ENCODE data around the gene HACE1. TPM values are rescaled to one million over a fixed set of nuclear protein-coding genes. Genes with fewer than 3 reads are reported as not detected.
"Not testable (repeated sequence)": the region's sequence is repeated elsewhere in the genome, so short reads cannot be mapped to it uniquely, and the experiment has no call there.

Gene HACE1, protein sequence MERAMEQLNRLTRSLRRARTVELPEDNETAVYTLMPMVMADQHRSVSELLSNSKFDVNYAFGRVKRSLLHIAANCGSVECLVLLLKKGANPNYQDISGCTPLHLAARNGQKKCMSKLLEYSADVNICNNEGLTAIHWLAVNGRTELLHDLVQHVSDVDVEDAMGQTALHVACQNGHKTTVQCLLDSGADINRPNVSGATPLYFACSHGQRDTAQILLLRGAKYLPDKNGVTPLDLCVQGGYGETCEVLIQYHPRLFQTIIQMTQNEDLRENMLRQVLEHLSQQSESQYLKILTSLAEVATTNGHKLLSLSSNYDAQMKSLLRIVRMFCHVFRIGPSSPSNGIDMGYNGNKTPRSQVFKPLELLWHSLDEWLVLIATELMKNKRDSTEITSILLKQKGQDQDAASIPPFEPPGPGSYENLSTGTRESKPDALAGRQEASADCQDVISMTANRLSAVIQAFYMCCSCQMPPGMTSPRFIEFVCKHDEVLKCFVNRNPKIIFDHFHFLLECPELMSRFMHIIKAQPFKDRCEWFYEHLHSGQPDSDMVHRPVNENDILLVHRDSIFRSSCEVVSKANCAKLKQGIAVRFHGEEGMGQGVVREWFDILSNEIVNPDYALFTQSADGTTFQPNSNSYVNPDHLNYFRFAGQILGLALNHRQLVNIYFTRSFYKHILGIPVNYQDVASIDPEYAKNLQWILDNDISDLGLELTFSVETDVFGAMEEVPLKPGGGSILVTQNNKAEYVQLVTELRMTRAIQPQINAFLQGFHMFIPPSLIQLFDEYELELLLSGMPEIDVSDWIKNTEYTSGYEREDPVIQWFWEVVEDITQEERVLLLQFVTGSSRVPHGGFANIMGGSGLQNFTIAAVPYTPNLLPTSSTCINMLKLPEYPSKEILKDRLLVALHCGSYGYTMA
- total RNA-seq = 27.7 TPM

DNA sequence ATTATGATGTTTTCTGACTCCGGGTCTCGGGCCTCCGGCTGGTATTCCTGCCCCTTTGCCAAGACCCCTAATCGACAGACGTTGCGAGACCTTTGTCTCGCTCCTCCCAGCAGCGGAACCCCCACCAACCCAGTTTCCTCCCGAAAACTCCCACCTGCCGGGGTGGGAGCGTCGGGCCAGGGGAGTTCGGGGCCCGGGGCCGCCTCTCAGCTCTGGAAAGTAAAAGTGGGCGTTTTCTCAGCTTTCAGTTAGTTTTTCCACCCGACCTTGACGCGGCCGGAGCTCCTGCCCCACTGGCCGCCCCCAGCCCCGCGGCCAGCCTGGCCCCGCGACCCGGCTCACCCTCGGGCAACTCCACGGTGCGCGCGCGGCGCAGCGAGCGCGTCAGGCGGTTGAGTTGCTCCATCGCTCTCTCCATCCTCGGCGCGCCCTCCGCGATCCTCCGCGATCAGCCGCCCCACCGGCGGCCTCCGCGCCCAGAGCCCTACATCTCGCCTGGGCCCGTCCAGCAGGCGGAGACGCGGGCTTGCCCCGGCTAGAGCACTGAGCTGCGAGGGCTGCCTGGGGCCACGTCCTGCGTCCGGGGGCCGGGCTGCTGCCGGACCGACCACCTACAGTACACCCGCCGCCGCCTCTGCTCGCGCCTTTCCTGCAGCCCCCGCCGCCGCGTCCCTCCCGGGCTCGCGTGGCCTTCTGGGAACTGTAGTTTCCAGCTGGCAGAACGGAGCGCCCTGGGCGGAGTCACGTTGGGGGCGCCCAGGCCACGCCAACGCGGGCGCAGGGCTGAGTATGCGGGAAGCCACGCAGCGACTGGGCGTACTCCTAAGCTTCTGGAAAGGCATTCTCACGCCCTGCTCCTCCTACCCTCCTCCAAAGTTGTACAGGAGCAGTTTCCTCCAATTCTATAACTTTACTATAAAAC is at the start of gene HACE1:
Gene HACE1, minus strand, starts transcription at position 695 of the 922 bp plus-strand sequence. Its CDS starts 277 bp downstream, at position 418.
- Histone ChIP-seq H3K9me3 (no peaks in the 10 kb centered on the region), H3K4me1 (peaks cover 12% of the 10 kb centered on the region), H3K36me3 (no peaks in the 10 kb centered on the region), H3K27me3 (no peaks in the 10 kb centered on the region), H3K4me3 (peak within 1 kb of the TSS; percentile 76 to 84), H3K27ac (peak within 1 kb of the TSS; percentile 79)
- intact Hi-C loops (cut with DNase I) = loop anchor here (10.0 kb wide), 1 partner anchor 1785 kb away; no protein-coding TSS in a partner anchor
- DNase-seq (ENCODE audit: extremely low spot score in 2 of 2) = no peak
- TF ChIP-seq POLR2AphosphoS5 (IDR thresholded peaks at IDR 0.05; ENCODE audit: insufficient read depth in 1 of 2, low read depth in 1 of 2) (peak; percentile 44 to 83), POLR2A (IDR thresholded peaks at IDR 0.05) (no peak)
- TF ChIP-seq, protein P1, sequence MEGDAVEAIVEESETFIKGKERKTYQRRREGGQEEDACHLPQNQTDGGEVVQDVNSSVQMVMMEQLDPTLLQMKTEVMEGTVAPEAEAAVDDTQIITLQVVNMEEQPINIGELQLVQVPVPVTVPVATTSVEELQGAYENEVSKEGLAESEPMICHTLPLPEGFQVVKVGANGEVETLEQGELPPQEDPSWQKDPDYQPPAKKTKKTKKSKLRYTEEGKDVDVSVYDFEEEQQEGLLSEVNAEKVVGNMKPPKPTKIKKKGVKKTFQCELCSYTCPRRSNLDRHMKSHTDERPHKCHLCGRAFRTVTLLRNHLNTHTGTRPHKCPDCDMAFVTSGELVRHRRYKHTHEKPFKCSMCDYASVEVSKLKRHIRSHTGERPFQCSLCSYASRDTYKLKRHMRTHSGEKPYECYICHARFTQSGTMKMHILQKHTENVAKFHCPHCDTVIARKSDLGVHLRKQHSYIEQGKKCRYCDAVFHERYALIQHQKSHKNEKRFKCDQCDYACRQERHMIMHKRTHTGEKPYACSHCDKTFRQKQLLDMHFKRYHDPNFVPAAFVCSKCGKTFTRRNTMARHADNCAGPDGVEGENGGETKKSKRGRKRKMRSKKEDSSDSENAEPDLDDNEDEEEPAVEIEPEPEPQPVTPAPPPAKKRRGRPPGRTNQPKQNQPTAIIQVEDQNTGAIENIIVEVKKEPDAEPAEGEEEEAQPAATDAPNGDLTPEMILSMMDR (IDR thresholded peaks at IDR 0.05) = peak in 1 of 3 experiments; percentile 16

DNA sequence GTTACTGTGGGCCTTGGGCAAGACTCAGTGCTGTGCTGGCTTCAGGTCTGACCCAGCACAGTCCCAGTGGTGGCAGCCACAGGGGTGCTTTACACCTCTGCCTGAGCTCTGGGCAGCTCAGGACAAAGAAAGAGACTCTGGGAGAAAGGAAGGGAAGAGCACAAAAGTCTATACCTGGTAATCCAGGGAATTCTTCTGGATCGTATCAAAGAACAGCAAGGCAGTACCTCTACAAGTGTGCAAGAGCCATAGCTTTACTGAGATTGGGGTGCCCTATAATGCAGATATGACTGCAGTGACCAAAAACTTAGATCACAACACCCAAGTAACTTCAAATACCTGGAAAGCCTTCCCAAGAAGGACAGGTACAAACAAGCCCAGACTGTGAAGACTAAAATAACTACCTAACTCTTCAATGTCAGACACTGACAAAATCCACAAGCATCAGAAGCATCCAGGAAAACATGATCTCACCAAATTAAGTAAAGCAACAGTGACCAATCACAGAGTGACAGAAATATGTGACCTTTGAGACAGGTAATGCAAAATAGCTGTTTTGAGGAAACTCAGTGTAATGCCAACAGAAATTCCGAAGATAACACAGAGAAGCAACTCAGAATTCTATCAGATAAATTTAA is 49.3 kb upstream of the HACE1 start:
- H3K9me3 ChIP-seq = no peaks in the 10 kb centered on the region
- H3K4me3 ChIP-seq = no peak overlapping the region
- no peaks in the 10 kb centered on the region for H3K27me3 ChIP-seq
- no peaks in the 10 kb centered on the region for H3K4me1 ChIP-seq
- DNase-seq (ENCODE audit: extremely low spot score in 2 of 2) = no peak
- no peak overlapping the region for H3K27ac ChIP-seq
- intact Hi-C loops (cut with DNase I) = no loop called here
- no peaks in the 10 kb centered on the region for H3K36me3 ChIP-seq
- TF ChIP-seq POLR2A (IDR thresholded peaks at IDR 0.05) = no peak
- TF ChIP-seq, protein P1 (IDR thresholded peaks at IDR 0.05) = no peak
- TF ChIP-seq POLR2AphosphoS5 (IDR thresholded peaks at IDR 0.05; ENCODE audit: insufficient read depth in 1 of 2, low read depth in 1 of 2) = no peak

DNA sequence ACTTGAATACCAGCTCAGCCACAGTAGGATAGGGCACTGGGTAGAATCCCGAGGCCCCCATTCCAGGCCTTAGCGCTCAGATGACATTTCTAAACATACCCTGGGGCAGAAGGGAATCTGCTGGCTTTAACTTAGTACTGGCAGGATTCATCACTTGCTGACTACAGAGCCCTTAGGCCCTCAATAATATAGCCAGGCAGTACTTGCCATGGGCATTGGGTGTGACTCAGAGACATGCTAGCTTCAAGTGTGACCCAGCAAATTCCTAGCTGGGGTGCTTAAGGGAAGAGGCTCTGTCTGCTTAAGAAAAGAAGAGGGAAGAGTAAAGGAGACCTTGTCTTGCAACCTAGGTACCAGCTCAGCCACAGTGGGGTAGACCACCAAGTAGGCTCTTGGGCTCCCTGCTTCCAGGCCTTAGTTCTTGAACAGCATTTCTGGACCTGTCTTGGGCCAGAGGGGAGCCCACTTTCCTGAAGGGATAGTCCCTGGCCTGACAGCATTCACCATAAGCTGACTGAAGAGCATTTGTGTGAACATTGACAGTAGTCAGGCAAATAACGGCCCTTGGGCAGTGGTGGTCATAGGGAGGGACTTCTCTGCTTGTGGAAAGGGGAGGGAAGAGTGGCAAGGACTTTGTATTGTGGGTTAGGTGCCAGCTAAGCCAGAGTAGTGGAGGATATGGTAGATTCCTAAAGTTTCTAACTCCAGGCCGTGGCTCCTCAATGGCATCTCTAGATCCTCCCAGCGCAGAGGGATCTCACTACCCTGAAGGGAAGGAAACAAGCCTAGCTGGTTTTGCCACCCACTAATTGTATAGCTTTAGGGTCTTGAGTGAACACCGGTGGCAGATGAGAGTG is 48.5 kb upstream of the HACE1 start:
- H3K27me3 ChIP-seq = no peaks in the 10 kb centered on the region
- TF ChIP-seq POLR2A (IDR thresholded peaks at IDR 0.05) (no peak), POLR2AphosphoS5 (IDR thresholded peaks at IDR 0.05; ENCODE audit: insufficient read depth in 1 of 2, low read depth in 1 of 2) (no peak)
- TF ChIP-seq, protein P1 (IDR thresholded peaks at IDR 0.05) = no peak
- H3K36me3 ChIP-seq = no peaks in the 10 kb centered on the region
- H3K4me1 ChIP-seq = no peaks in the 10 kb centered on the region
- H3K4me3 ChIP-seq = no peak overlapping the region
- intact Hi-C loops (cut with DNase I) = no loop called here
- no peaks in the 10 kb centered on the region for H3K9me3 ChIP-seq
- H3K27ac ChIP-seq = no peak overlapping the region
- DNase-seq (ENCODE audit: extremely low spot score in 2 of 2) = no peak

DNA sequence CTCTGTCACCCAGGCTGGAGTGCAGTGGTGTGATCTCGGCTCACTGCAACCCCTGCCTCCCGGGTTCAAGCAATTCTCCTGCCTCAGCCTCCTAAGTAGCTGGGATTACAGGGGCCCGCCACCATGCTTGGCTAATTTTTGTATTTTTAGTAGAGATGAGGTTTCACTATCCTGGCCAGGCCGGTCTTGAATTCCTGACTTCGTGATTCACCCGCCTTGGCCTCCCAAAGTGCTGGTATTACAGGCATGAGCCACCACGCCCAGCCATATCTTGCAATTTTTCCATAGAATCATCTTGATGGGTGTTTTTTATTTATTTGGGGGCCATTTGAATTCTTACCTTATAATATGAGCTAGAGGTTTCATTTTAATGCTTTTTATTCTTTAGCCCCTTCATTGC is 39.2 kb upstream of the HACE1 start:
- H3K27ac ChIP-seq; H3K9me3 ChIP-seq; DNase-seq (ENCODE audit: extremely low spot score in 2 of 2); intact Hi-C loops (cut with DNase I); H3K4me3 ChIP-seq; H3K27me3 ChIP-seq; H3K36me3 ChIP-seq; H3K4me1 ChIP-seq: not testable (repeated sequence)
